H1 (cell line): ENCODE results near the gene ST8SIA5. TPM values are rescaled to one million over a fixed set of nuclear protein-coding genes. Genes with fewer than 3 reads are reported as not detected.

ENCODE experiments used
- MAX ChIP-seq: IDR thresholded peaks from 2 replicates; pipeline ENCODE4 v1.6.1; 2012; ENCODE audit warnings: inconsistent platforms
- RBBP5 ChIP-seq: IDR thresholded peaks from 2 replicates; pipeline ENCODE4 v1.7.1; 2012; ENCODE audit warnings: low read depth, mild to moderate bottlenecking, inconsistent platforms, low read length, moderate library complexity, borderline replicate concordance
- RFX5 ChIP-seq: IDR thresholded peaks from 2 replicates; pipeline ENCODE4 v1.6.1; 2011; ENCODE audit warnings: low read depth, low read length, improper control_type of control experiment, borderline replicate concordance
- polyA plus RNA-seq, 7 experiments: library from polyadenylated mRNA; depleted of rRNA in 3 of 7; stranded (reverse) in 5 of 7; unstranded in 2 of 7; fragments of >200 nt in 5 of 7; fragments of 200-250 nt in 2 of 7; gene quantifications; 1 replicate in 5 of 7; 2 replicates in 1 of 7; 4 replicates in 1 of 7; pipeline versions ENCODE4 v1.2.1 to v1.2.3, GENCODE V29; 2011 to 2013; ENCODE audit warnings: missing spikeins in 2 of 7, mixed read lengths in 2 of 7
- total RNA-seq: library from RNA; stranded (reverse); fragmentation: NEBNext Ultra II Directional; extraction: Animal tissue kit (Norgen Biotek cat#: 25700); gene quantifications from 2 replicates; pipeline ENCODE4 v1.2.1, GENCODE V29; 2021
- TF ChIP-seq, protein P1 (sequence below), 3 experiments: IDR thresholded peaks; 1 replicate in 2 of 3; 2 replicates in 1 of 3; pipeline versions ENCODE4 v1.5.1 to v1.6.1; 2011; ENCODE audit warnings: low read length in 3 of 3, mild to moderate bottlenecking in 3 of 3, inconsistent platforms in 2 of 3, low read depth in 1 of 3, moderate library complexity in 1 of 3; ENCODE audit not compliant: insufficient read depth in 1 of 3; ENCODE audit errors: control extremely low read depth in 1 of 3

Gene ST8SIA5
- total and polyA plus RNA-seq, 2 of the 8 experiments (the other 6 are each of a cell fraction or from before 2014, with no cell fraction given), result 2.4 to 6.3 TPM

GRCh38 chr18:46740046-46740445 is 16.8 kb downstream of the ST8SIA5 start (continued):
- TF ChIP-seq MAX, result no peak
- TF ChIP-seq RFX5, result no peak
- TF ChIP-seq, protein P1, sequence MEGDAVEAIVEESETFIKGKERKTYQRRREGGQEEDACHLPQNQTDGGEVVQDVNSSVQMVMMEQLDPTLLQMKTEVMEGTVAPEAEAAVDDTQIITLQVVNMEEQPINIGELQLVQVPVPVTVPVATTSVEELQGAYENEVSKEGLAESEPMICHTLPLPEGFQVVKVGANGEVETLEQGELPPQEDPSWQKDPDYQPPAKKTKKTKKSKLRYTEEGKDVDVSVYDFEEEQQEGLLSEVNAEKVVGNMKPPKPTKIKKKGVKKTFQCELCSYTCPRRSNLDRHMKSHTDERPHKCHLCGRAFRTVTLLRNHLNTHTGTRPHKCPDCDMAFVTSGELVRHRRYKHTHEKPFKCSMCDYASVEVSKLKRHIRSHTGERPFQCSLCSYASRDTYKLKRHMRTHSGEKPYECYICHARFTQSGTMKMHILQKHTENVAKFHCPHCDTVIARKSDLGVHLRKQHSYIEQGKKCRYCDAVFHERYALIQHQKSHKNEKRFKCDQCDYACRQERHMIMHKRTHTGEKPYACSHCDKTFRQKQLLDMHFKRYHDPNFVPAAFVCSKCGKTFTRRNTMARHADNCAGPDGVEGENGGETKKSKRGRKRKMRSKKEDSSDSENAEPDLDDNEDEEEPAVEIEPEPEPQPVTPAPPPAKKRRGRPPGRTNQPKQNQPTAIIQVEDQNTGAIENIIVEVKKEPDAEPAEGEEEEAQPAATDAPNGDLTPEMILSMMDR (IDR thresholded peaks at IDR 0.05; ENCODE audit: control extremely low read depth in 1 of 3, insufficient read depth in 1 of 3, low read depth in 1 of 3, low read length in 3 of 3), result no peak
- no peak for TF ChIP-seq RBBP5
